Measurements from ENCODE around the gene SNRK.
"Not testable (repeated sequence)": the region's sequence is repeated elsewhere in the genome, so short reads cannot be mapped to it uniquely, and the experiment has no call there.

SNRK gene

GRCh38 chr3:43346978-43347749, 60.8 kb downstream of the SNRK start:
- DNase-seq, result no peak

- no peak for DNase-seq
Observed at GRCh38 chr3:43347774-43348173, 61.4 kb downstream of the SNRK start.

GRCh38 chr3:43348350-43348749, 62.0 kb downstream of the SNRK start:
- DNase-seq, result no peak

GRCh38 chr3:43348852-43349574, 62.7 kb downstream of the SNRK start:
- DNase-seq, result no peak

GRCh38 chr3:43349716-43350115, 63.4 kb downstream of the SNRK start:
- DNase-seq, result no peak

- DNase-seq, result no peak
Observed at GRCh38 chr3:43353393-43353792, 67.1 kb downstream of the SNRK start.

- no peak for DNase-seq
Observed at GRCh38 chr3:43353923-43354670, 67.8 kb downstream of the SNRK start.

GRCh38 chr3:43356033-43356432, 69.7 kb downstream of the SNRK start:
- DNase-seq, result not testable (repeated sequence)

GRCh38 chr3:43361077-43361476, 74.7 kb downstream of the SNRK start:
- DNase-seq, result no peak

- no peak for DNase-seq
Observed at GRCh38 chr3:43362183-43362582, 75.8 kb downstream of the SNRK start.

GRCh38 chr3:43362961-43363360, 76.6 kb downstream of the SNRK start:
- no peak for DNase-seq

- DNase-seq, result no peak
Observed at GRCh38 chr3:43363621-43364266, 77.4 kb downstream of the SNRK start.

- DNase-seq, result no peak
Observed at GRCh38 chr3:43364494-43364893, 78.2 kb downstream of the SNRK start.

- DNase-seq, result no peak
Observed at GRCh38 chr3:43364926-43365325, 78.6 kb downstream of the SNRK start.

- DNase-seq, result no peak
Observed at GRCh38 chr3:43365601-43366305, 79.4 kb downstream of the SNRK start.

GRCh38 chr3:43366481-43366880, 80.1 kb downstream of the SNRK start:
- DNase-seq, result no peak

GRCh38 chr3:43366885-43367284, 80.5 kb downstream of the SNRK start:
- DNase-seq, result no peak

GRCh38 chr3:43369404-43370292, 83.3 kb downstream of the SNRK start:
- no peak for DNase-seq

- DNase-seq, result no peak
Observed at GRCh38 chr3:43370293-43370980, 84.1 kb downstream of the SNRK start.

- DNase-seq, result no peak
Observed at GRCh38 chr3:43371494-43371893, 85.2 kb downstream of the SNRK start.
